Urinary bladder (tissue), 4 donors: ENCODE measurements around the gene ATRIP. TPM values are rescaled to one million over a fixed set of nuclear protein-coding genes. Genes with fewer than 3 reads are reported as not detected.
"Not testable (repeated sequence)": the region's sequence is repeated elsewhere in the genome, so short reads cannot be mapped to it uniquely, and the experiment has no call there.

Experiments used
- DNase-seq: peaks from one replicate; pipeline ENCODE4 v3.0.0-alpha.2; 2015; ENCODE audit errors: extremely low spot score
- H3K27ac ChIP-seq: one replicate; pipeline ENCODE4 v1.5.1; 2013; ENCODE audit warnings: low read depth, mild to moderate bottlenecking, moderate library complexity
- H3K36me3 ChIP-seq: one replicate; pipeline ENCODE4 v1.6.1; 2013; ENCODE audit warnings: mild to moderate bottlenecking, moderate library complexity; ENCODE audit not compliant: insufficient read depth
- H3K4me1 ChIP-seq: one replicate; pipeline ENCODE4 v1.6.1; 2013; ENCODE audit warnings: mild to moderate bottlenecking, moderate library complexity; ENCODE audit not compliant: insufficient read depth
- H3K4me3 ChIP-seq: one replicate; pipeline ENCODE4 v1.5.1; 2013; ENCODE audit warnings: low read depth, low read length
- WGBS: extraction: QIAGEN DNeasy Blood & Tissue Kit; methylation state at CpG from one replicate; pipeline ENCODE4 v1.1.7; 2013; 5-methylcytosine and 5-hydroxymethylcytosine counted together
- polyA plus RNA-seq: library from polyadenylated mRNA; stranded (reverse); fragments of 200-250 nt; gene quantifications from one replicate; pipeline ENCODE4 v1.2.3, GENCODE V29; 2013
- total RNA-seq: library from RNA; depleted of rRNA; stranded (reverse); fragments of >200 nt; gene quantifications from one replicate; pipeline ENCODE4 v1.2.3, GENCODE V29; 2014
- donor health status: healthy with polysubstance abuse.
- donor health status: healthy.

Gene ATRIP
- total and polyA plus RNA-seq, 2 donors = 4.7 to 6.6 TPM

- peak overlapping the region; percentile 68 for H3K27ac ChIP-seq
- no peak for DNase-seq
- WGBS = 10% methylated on average over 6 of the region's 6 CpGs
- H3K4me3 ChIP-seq = peak overlapping the region; percentile 62
- no peaks in the 10 kb centered on the region for H3K4me1 ChIP-seq
- H3K36me3 ChIP-seq = no peaks in the 10 kb centered on the region
Observed at GRCh38 chr3:48446043-48446424, 503 bp upstream of the ATRIP start.

- no peak for DNase-seq
- Histone ChIP-seq H3K27ac (no peak overlapping the region), H3K4me1 (no peaks in the 10 kb centered on the region), H3K36me3 (no peaks in the 10 kb centered on the region), H3K4me3 (no peak overlapping the region)
- 89% methylated on average over 1 of the region's 1 CpG for WGBS
Observed at GRCh38 chr3:48451270-48451669, 4.7 kb downstream of the ATRIP start.

GRCh38 chr3:48456456-48456855, 9.9 kb downstream of the ATRIP start:
- WGBS = 96% methylated on average over 1 of the region's 1 CpG
- no peak overlapping the region for H3K27ac ChIP-seq
- H3K36me3 ChIP-seq = peaks cover 3% of the 10 kb centered on the region
- no peaks in the 10 kb centered on the region for H3K4me1 ChIP-seq
- H3K4me3 ChIP-seq = no peak overlapping the region
- DNase-seq = no peak

- Histone ChIP-seq H3K4me1 (no peaks in the 10 kb centered on the region), H3K27ac (no peak overlapping the region), H3K36me3 (peaks cover 3% of the 10 kb centered on the region), H3K4me3 (no peak overlapping the region)
- no peak for DNase-seq
- WGBS = 93% methylated on average over 3 of the region's 3 CpGs
Observed at GRCh38 chr3:48459331-48459730, 12.8 kb downstream of the ATRIP start.

GRCh38 chr3:48459773-48460516, 13.4 kb downstream of the ATRIP start:
- 81% methylated on average over 7 of the region's 7 CpGs for WGBS

GRCh38 chr3:48460517-48460902, 14.0 kb downstream of the ATRIP start:
- Histone ChIP-seq H3K27ac (no peak overlapping the region), H3K4me3 (no peak overlapping the region), H3K36me3 (peaks cover 5% of the 10 kb centered on the region), H3K4me1 (no peaks in the 10 kb centered on the region)
- WGBS = 94% methylated on average over 3 of the region's 3 CpGs
- DNase-seq = no peak

More at GRCh38 chr3:48459773-48460516, 13.4 kb downstream of the ATRIP start:
- no peak for DNase-seq
- Histone ChIP-seq H3K36me3 (peaks cover 5% of the 10 kb centered on the region), H3K4me3 (no peak overlapping the region), H3K27ac (no peak overlapping the region), H3K4me1 (no peaks in the 10 kb centered on the region)

- not testable (repeated sequence) for H3K4me1 ChIP-seq, H3K4me3 ChIP-seq, H3K36me3 ChIP-seq, H3K27ac ChIP-seq, DNase-seq
- 88% methylated on average over 7 of the region's 7 CpGs for WGBS
Observed at GRCh38 chr3:48461767-48462166, 15.2 kb downstream of the ATRIP start.

GRCh38 chr3:48463703-48464102, 17.2 kb downstream of the ATRIP start:
- Histone ChIP-seq H3K4me3 (no peak overlapping the region), H3K27ac (no peak overlapping the region), H3K4me1 (no peaks in the 10 kb centered on the region), H3K36me3 (peaks cover 2% of the 10 kb centered on the region)
- DNase-seq = no peak
- 91% methylated on average over 9 of the region's 9 CpGs for WGBS

- H3K4me1 ChIP-seq = no peaks in the 10 kb centered on the region
- peaks cover 2% of the 10 kb centered on the region for H3K36me3 ChIP-seq
- DNase-seq = no peak
- peak overlapping the region; percentile 76 for H3K27ac ChIP-seq
- H3K4me3 ChIP-seq = no peak overlapping the region
- 92% methylated on average over 17 of the region's 17 CpGs for WGBS
Observed at GRCh38 chr3:48464713-48465221, 18.2 kb downstream of the ATRIP start.

GRCh38 chr3:48465237-48465530, 18.6 kb downstream of the ATRIP start:
- Histone ChIP-seq H3K4me3 (no peak overlapping the region), H3K4me1 (no peaks in the 10 kb centered on the region), H3K36me3 (peaks cover 2% of the 10 kb centered on the region), H3K27ac (peak overlapping the region; percentile 76)
- DNase-seq = no peak
- 10% methylated on average over 7 of the region's 7 CpGs for WGBS

GRCh38 chr3:48465531-48466378, 19.2 kb downstream of the ATRIP start:
- Histone ChIP-seq H3K27ac (peak overlapping the region; percentile 99), H3K36me3 (peaks cover 2% of the 10 kb centered on the region), H3K4me1 (no peaks in the 10 kb centered on the region), H3K4me3 (peak overlapping the region; percentile 45)
- peak; percentile 99 for DNase-seq
- WGBS = under 1% methylated on average over 21 of the region's 21 CpGs

GRCh38 chr3:48466386-48467109, 20.0 kb downstream of the ATRIP start:
- 29% methylated on average over 19 of the region's 19 CpGs for WGBS
- Histone ChIP-seq H3K36me3 (peaks cover 2% of the 10 kb centered on the region), H3K4me3 (peak overlapping the region; percentile 45), H3K4me1 (no peaks in the 10 kb centered on the region), H3K27ac (peak overlapping the region; percentile 99)
- no peak for DNase-seq

GRCh38 chr3:48467110-48467454, 20.5 kb downstream of the ATRIP start:
- no peaks in the 10 kb centered on the region for H3K4me1 ChIP-seq
- H3K4me3 ChIP-seq = peak overlapping the region; percentile 45
- peaks cover 2% of the 10 kb centered on the region for H3K36me3 ChIP-seq
- H3K27ac ChIP-seq = peak overlapping the region; percentile 99
- no peak for DNase-seq
- 62% methylated on average over 9 of the region's 9 CpGs for whole genome bisulfite sequencing
